ENCODE measurements around the gene RIMS4.

The RIMS4 gene

GRCh38 chr20:44762466-44763140 lies 47.7 kb downstream of the RIMS4 start:
- no peak for DNase-seq (ENCODE audit: low read depth)

- no peak for DNase-seq (ENCODE audit: low read depth)
These were observed 48.9 kb downstream of the RIMS4 start for GRCh38 chr20:44761423-44761822.

GRCh38 chr20:44759595-44759994 lies 50.8 kb downstream of the RIMS4 start:
- DNase-seq (ENCODE audit: low read depth), result no peak

GRCh38 chr20:44758247-44759101 lies 51.9 kb downstream of the RIMS4 start:
- DNase-seq (ENCODE audit: low read depth), result no peak

GRCh38 chr20:44756956-44757355 lies 53.4 kb downstream of the RIMS4 start:
- no peak for DNase-seq (ENCODE audit: low read depth)

- DNase-seq (ENCODE audit: low read depth), result no peak
These were observed 54.2 kb downstream of the RIMS4 start for GRCh38 chr20:44756011-44756688.

- DNase-seq (ENCODE audit: low read depth), result no peak
These were observed 55.8 kb downstream of the RIMS4 start for GRCh38 chr20:44754554-44754953.

- DNase-seq (ENCODE audit: low read depth), result no peak
These were observed 58.0 kb downstream of the RIMS4 start for GRCh38 chr20:44752099-44752931.

- no peak for DNase-seq (ENCODE audit: low read depth)
These were observed 60.1 kb downstream of the RIMS4 start for GRCh38 chr20:44750081-44750805.

- no peak for DNase-seq (ENCODE audit: low read depth)
These were observed 62.4 kb downstream of the RIMS4 start for GRCh38 chr20:44748005-44748370.

GRCh38 chr20:44747166-44748004 lies 63.0 kb downstream of the RIMS4 start:
- DNase-seq (ENCODE audit: low read depth), result peak; percentile 31

- no peak for DNase-seq (ENCODE audit: low read depth)
These were observed 63.8 kb downstream of the RIMS4 start for GRCh38 chr20:44746367-44747165.

GRCh38 chr20:44745598-44746366 lies 64.6 kb downstream of the RIMS4 start, which contains the start of gene KCNK15:
Gene KCNK15 (plus strand): TSS chr20:44745865. CDS start chr20:44745911, 46 bp downstream.
- DNase-seq (ENCODE audit: low read depth), result no peak

GRCh38 chr20:44745122-44745597 lies 65.2 kb downstream of the RIMS4 start:
- no peak for DNase-seq (ENCODE audit: low read depth)

- no peak for DNase-seq (ENCODE audit: low read depth)
These were observed 66.3 kb downstream of the RIMS4 start for GRCh38 chr20:44743916-44744655.

GRCh38 chr20:44743080-44743701 lies 67.2 kb downstream of the RIMS4 start:
- no peak for DNase-seq (ENCODE audit: low read depth)

Data from T follicular helper cell (primary cell).